HG03460 (cell line): ENCODE results near the gene PHF19.

Experiments used
- ATAC-seq: cut with Tn5 transposase; IDR thresholded peaks from one replicate; pipeline ENCODE4 v1.9.1; 2021; ENCODE audit not compliant: unreplicated experiment

The PHF19 gene

GRCh38 chr9:120892748-120893610 lies 16.0 kb upstream of the PHF19 start:
- ATAC-seq, result peak; percentile 64

DNA sequence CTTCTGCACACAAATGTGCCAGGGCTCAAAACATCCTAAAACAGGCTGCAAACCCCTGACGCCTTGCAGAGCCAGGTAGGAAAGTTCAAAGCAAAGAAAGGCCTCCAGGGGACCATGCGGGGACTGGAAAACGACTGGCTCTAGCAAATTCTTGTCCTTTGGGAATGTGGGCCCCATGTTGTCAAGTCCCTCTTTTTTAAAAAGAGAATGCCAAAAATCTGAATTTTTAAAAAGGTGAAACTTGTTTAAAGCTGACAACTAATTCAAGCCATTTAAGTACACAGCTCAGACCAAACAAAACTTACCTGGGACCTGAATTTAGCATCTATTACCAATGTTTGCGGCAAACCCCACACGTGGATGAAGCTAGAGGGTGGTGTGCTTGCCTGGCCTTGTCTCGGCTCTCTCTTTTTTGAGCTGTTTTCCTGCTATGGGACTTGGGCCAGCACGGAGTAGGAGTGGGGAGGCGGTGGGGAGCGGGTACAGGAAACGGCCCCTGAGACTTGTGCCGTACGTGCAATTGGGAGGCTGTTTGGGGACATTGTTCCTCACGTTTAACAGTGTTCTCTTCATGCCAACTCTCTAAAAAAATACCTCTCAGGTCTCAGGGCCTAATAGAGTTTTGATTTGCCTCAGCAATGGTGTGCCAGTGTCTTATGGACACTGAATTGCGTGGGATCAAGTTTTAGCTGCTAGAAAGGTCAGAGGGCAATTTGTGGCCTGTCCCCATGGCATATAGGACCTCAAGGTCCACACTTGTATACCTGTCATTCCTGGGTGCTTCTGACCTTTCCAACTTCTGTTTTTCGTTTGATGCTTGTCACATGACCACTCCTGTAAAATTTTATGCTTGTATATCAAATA lies 15.1 kb upstream of the PHF19 start:
- peak; percentile 27 for ATAC-seq

DNA sequence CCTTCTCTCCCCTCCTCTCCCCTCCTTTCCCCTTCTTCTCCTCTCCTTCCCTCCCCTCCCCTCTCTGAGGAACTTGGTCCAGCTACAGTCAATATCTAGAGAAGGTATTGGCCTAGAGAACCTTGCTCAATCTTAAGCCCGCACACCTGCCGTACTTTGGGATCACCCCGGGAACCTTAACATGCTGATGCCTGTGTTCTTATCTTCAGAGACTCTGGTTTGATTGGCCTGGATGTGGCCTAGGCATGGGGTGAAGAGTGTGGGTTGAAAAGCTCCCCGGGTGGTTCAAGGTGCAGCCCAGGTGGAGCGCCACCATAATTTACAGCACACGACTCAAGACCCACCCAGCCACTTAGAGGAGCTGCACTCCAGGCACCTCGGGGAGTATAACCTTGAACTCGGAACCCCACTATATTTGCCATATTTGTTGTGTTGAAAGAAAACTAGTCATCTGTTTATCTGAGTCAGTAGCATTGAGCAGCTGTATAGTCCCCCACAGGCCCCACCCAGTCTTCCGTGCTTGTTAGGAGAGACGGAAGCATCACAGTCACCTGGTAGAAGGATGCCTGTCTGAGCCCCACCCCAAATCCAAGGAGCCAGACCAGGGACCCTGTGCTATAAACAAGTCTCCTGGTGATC lies 14.4 kb upstream of the PHF19 start:
- ATAC-seq, result no peak

DNA sequence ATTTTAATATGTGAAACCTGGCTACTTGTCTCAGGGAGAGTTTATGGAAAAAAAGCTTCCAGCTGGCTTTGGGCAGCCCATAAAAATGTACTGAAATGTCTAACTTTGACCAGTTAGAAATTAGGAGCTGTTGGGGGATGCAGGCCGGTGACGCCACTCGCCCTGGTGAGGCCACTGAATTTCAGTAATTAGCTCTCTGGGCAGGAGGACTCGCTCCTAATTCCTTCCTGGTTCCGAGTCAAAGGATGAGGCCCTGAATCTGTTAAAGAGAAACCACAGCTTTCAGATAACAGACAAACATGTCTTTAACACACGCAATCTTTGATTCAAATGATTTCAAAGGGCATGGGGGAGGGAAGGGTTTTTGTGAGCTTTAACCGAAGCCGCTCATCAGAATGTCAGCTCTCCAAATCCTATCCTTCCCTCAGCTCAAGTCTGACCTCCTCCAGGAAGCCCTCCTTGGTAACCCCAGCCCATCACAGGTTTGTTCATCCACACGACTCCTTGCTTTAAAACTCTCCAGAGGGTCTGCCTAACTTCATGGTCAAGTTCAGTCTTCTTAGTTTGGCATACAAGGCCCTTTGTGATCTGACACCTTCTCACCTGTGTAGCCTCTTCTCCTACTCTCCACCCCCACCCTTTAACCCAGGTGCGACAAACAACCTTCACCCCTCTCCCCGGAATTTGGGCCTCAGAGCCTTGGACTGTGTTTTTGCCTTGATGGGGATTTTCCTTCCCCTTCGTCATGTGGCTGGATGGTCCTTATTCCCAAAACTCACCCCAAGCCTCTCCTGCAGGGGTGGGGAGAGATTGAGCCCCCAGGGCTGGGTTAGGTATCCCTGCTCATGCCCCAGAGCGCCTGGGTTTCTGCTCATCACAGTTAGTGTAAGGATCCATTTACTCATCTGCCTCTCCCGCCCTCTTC lies 13.6 kb upstream of the PHF19 start:
- no peak for ATAC-seq

GRCh38 chr9:120889606-120890271 lies 12.8 kb upstream of the PHF19 start:
- ATAC-seq, result no peak

- no peak for ATAC-seq
These were observed 11.6 kb upstream of the PHF19 start for GRCh38 chr9:120888626-120889025.

GRCh38 chr9:120886490-120886967 lies 9.5 kb upstream of the PHF19 start:
- no peak for ATAC-seq

DNA sequence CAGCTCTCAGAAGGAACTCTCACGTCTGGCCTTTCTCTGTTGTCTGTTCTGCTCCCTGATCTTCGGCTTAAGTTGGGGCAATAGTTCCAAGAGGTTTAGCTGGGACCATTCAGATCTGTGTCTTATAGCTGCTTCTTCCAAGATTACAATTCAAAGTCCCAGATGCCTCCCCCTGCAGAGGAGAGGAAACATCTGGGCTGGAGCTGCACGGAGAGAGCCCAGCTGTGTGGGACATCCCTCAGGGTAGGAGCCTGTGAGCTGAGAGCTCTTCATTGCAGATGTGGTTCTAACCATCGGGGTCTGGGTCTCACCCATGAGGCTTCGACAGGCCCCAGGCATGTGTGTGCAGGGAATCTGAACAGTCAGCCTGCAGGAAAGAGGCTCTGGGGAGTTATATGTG lies 9.0 kb upstream of the PHF19 start:
- ATAC-seq, result no peak

DNA sequence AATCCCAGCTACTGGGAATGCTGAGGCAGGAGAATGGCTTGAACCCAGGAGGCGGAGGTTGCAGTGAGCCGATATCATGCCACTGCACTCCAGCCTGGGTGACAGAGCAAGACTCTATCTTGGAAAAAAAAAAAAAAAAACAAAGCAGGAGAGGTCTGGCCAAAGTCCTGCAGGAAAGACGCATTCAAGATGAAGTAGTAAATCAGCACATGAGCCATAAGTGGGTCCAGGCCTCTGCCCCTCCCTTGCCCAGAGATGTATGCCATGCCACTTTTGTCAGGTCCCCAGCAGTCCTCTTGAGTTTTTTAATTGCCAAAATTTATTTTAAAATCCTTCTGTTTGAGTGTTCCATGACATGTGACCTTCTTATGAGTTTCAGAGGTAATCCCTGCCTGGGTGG lies 8.5 kb upstream of the PHF19 start:
- ATAC-seq, result no peak

DNA sequence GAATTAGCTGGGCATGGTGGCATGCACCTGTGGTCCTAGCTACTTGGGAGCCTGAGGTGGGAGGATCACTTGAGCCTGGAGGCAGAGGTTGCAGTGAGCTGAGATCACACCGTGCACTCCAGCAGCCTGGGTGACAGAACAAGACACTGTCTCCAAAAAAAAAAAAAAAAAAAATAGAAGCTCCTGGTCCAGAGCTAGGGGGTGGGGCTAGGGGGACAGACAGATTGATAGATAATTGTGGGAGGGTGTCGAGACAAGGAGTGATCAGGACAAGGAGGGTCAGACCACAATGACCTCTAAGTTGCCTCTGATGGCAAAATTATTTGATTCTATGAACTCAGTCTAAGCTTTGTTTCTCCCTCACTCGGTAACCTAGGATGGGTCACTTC lies 6.6 kb upstream of the PHF19 start:
- no peak for ATAC-seq

DNA sequence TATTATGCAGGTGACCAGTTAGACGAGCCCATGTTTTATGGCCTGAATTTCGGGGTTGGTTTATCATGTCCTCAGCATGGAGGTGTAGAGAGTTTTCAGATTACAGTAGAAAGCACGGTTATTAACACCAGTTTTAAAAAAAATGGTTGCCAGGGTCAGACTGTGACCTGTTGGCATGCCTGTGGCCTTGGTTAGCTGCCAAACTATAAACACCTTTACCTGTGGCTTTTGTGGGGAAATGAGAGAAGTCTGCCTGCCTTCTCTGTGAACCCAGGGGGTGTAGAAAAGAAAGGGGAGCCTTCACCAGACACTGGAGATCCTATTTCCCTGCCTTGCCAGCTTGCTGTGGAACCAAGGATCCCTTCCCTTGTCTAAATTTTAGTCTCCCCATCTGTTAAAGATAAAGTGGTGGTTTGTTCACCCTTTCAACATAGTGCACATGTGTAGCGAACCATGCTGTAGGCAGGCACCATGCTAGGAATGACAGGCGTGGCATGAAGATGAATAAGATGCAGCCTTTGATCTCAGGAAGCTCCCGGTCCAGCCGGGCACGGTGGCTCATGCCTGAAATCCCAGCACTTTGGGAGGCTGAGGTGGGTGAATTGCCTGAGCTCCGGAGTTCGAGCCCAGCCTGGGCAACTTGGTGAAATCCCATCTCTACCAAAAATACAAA lies 6.1 kb upstream of the PHF19 start:
- no peak for ATAC-seq

GRCh38 chr9:120879446-120879845 lies 2.5 kb upstream of the PHF19 start:
- ATAC-seq, result no peak

- no peak for ATAC-seq
These were observed 1.5 kb upstream of the PHF19 start for GRCh38 chr9:120878188-120879130.

GRCh38 chr9:120877276-120878034 lies 467 bp upstream of the PHF19 start:
- ATAC-seq, result peak; percentile 41

DNA sequence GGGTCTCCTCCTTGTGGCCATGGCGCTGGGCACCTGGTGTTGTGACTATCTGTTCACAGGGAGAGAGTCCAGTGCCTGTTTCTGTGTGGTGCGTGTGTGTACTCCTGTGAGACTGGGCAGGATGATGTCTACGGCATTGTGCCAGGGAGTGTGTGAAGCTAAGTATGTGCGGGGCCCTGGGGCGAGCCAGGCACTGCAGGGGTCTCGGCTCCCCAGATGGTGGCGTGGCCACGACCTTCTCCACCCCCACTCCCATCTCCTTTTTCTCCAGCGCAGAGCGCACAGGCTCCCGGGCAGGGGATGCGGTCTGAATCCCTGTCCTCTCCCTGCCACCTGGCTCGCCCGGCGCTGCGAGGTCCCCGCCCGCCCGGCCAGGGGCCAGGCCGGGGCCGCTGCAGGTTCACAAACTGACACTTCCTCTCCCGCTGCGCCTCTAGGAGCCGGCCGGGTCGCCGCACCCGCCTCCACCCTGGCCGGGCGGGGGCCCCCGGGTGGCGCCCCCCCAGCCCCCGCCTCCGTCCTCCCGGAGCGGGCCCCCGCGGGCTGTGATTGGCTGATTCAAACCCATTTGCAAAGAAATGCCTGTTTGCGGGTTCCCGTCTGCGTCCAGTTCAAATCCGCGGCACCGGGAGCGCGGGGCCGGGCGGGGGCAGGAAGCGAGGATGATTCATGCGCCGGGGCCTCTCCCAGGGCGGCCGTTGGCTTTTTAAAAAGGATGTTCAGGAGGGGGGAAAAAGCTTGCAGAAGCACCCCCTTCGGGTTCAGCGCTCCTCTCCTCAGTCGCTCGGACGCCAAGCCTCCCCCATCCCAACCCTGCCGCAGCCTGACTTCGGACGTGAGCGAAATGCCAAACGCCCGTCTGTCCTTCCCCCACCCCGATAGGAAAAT lies 790 bp downstream of the PHF19 start:
- peak; percentile 52 for ATAC-seq

DNA sequence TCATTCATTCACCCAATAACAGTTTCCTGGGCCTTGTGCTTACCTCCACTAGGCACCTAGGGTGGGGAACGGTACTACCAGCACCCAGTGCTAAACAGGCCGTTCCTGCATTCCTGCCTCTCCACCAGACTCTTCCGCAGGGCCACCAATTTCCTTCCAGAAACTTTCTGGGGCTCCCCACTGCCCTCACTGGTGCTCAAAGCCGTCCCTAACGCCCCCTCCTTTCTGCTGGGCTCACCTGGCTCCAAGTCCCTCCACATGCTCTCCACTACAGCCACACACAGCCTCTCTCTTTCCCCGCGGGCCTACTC lies 1.4 kb downstream of the PHF19 start:
- no peak for ATAC-seq

DNA sequence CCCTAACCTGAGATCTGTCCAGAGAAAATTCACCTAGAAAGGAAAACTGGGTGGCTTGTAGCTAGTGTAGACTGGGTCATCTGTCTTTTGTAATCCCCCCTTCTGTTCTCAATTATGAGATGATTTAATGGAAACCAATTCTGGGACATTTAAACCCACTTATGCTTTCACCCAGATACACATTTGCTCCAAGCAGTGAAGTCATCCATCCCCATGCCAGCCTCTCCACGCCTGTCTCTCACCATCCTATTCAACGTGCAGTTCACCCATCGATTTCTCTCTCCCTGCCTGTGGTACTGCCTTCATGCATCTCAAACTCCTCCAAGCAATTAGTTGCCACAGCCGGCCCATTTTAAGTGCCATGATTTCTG lies 1.8 kb downstream of the PHF19 start:
- ATAC-seq, result no peak
